ENCODE measurements around the gene NAV2. TPM values are rescaled to one million over a fixed set of nuclear protein-coding genes. Genes with fewer than 3 reads are reported as not detected.

The NAV2 gene
- polyA plus RNA-seq, 1 donor (not counting 4 experiments of a cell fraction or from before 2014, with no cell fraction given): 4.0 TPM

DNA sequence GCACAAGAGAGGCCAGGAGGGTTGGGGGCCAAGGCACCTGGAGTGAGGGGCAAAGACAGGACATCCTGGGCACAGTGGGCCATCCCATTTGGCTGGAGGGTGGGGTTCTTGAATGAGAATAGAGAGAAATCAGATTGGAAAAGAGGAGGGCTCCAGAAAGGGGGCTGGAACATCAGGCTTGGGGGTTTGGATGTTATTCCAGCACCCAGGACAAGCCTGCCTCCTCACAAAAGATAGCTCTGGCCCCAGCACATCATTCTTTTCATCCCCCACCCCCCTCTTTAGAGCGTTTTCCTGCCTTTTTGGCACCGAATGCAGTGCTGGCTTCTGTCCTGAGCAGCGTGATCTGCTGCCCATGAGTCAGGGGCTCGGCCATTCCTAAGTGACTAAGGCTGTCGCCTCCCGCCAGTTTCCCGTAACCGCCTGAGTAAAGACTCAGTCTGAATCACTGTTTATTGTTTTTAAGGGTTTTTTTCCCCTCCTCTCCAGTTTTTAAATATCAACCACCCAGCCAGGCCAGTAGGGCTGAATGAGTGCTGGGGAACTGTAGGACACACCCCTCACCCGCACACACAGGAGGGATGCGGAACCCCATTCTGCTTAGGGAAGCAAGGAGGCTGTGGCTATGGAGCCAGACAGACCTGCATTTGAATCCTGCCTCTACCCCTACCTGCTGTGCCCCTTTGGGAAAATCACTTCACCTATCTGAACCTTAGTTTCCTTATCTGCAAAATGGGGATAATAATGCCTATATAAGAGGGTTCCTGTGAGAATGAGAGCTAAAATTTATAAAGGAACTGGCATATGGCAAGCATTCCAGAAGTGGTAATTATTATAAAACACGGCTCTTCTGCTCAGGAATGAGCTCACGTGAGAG is 32.4 kb upstream of the NAV2 start:
- no peak for TF ChIP-seq EZH2 (IDR thresholded peaks at IDR 0.05; ENCODE audit: low read length)
- TF ChIP-seq, protein P1, sequence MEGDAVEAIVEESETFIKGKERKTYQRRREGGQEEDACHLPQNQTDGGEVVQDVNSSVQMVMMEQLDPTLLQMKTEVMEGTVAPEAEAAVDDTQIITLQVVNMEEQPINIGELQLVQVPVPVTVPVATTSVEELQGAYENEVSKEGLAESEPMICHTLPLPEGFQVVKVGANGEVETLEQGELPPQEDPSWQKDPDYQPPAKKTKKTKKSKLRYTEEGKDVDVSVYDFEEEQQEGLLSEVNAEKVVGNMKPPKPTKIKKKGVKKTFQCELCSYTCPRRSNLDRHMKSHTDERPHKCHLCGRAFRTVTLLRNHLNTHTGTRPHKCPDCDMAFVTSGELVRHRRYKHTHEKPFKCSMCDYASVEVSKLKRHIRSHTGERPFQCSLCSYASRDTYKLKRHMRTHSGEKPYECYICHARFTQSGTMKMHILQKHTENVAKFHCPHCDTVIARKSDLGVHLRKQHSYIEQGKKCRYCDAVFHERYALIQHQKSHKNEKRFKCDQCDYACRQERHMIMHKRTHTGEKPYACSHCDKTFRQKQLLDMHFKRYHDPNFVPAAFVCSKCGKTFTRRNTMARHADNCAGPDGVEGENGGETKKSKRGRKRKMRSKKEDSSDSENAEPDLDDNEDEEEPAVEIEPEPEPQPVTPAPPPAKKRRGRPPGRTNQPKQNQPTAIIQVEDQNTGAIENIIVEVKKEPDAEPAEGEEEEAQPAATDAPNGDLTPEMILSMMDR (optimal IDR thresholded peaks at IDR 0.05 in 1 of 3, IDR thresholded peaks at IDR 0.05 in 1 of 3, conservative IDR thresholded peaks at IDR 0.05 in 1 of 3; ENCODE audit: extremely low read depth in 1 of 3, insufficient read depth in 2 of 3, low read length in 3 of 3): no peak
- FAIRE-seq: no peak
- no peaks in the 10 kb centered on the region for H3K27me3 ChIP-seq (ENCODE audit: control insufficient read depth, extremely low read depth, insufficient read depth, low read length)
- H3K4me3 ChIP-seq (ENCODE audit: control insufficient read depth in 2 of 3, extremely low read depth in 1 of 3, insufficient read depth in 2 of 3, low read depth in 1 of 3, low read length in 3 of 3): no peak overlapping the region
- H4K20me1 ChIP-seq (ENCODE audit: control insufficient read depth, extremely low read depth, insufficient read depth, low read length): no peaks in the 10 kb centered on the region
- no peaks in the 10 kb centered on the region for H3K79me2 ChIP-seq (ENCODE audit: control insufficient read depth, insufficient read depth, low read length)
- H3K9me3 ChIP-seq (ENCODE audit: control insufficient read depth, low read depth, low read length): no peaks in the 10 kb centered on the region
- dilution Hi-C loops (cut with MboI; ENCODE audit: extremely low pct_ligation_motif_present, low sequenced_read_pairs): no loop called here
- peak overlapping the region; percentile 30 for H3K4me2 ChIP-seq (ENCODE audit: control insufficient read depth, extremely low read depth, insufficient read depth, low read depth, low read length)
- no peaks in the 10 kb centered on the region for H3K9me1 ChIP-seq (ENCODE audit: control insufficient read depth, extremely low read depth, insufficient read depth, low read length)
- H2AFZ ChIP-seq (ENCODE audit: control insufficient read depth, low read length): no peak overlapping the region
- H3K4me1 ChIP-seq (ENCODE audit: control insufficient read depth, extremely low read depth, insufficient read depth, low read length): peaks cover 16% of the 10 kb centered on the region
- H3K9ac ChIP-seq (ENCODE audit: control insufficient read depth, extremely low read depth, insufficient read depth, low read length): no peak overlapping the region
- peak overlapping the region; percentile 11 for H3K27ac ChIP-seq (ENCODE audit: control insufficient read depth, insufficient read depth, low read length)
- peak; percentile 26 for DNase-seq (ENCODE audit: low read depth, low spot score)
- no peaks in the 10 kb centered on the region for H3K36me3 ChIP-seq (ENCODE audit: control insufficient read depth in 2 of 2, extremely low read depth in 1 of 2, insufficient read depth in 2 of 2, low read length in 2 of 2)

DNA sequence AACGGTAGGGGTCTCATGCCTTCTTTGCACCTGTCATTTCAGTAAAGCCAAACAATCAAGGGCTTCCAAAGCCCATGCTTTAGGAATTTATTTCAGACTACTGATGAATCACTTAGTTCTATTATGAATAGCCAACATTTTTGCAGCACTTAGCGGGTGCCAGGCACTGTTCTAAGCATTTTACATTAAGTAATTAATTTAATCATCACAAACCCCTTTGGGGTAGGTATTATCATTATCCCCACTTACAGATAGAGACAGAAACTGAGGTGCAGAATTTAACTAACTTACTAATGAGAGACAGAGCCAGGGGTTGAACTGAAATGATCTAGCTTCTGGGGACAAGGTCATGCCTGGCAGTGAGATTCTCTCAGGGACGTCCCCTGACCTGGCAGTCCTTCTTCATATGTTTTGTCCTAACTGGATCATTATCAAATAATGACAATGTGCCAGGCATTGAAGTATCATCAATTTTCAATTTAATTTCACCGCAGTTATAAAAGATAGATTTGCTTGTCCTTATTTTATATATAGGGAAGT is 31.7 kb upstream of the NAV2 start:
- H3K4me1 ChIP-seq (ENCODE audit: control insufficient read depth, extremely low read depth, insufficient read depth, low read length): peaks cover 12% of the 10 kb centered on the region

More for the DNA sequence above, 31.7 kb upstream of the NAV2 start:
- dilution Hi-C loops (cut with MboI; ENCODE audit: extremely low pct_ligation_motif_present, low sequenced_read_pairs): no loop called here
- TF ChIP-seq, protein P1 (optimal IDR thresholded peaks at IDR 0.05 in 1 of 3, IDR thresholded peaks at IDR 0.05 in 1 of 3, conservative IDR thresholded peaks at IDR 0.05 in 1 of 3; ENCODE audit: extremely low read depth in 1 of 3, insufficient read depth in 2 of 3, low read length in 3 of 3): no peak
- no peak for TF ChIP-seq EZH2 (IDR thresholded peaks at IDR 0.05; ENCODE audit: low read length)
- FAIRE-seq: no peak
- Histone ChIP-seq H3K79me2 (ENCODE audit: control insufficient read depth, insufficient read depth, low read length) (no peaks in the 10 kb centered on the region), H3K27ac (ENCODE audit: control insufficient read depth, insufficient read depth, low read length) (no peak overlapping the region), H3K4me2 (ENCODE audit: control insufficient read depth, extremely low read depth, insufficient read depth, low read depth, low read length) (no peak overlapping the region), H2AFZ (ENCODE audit: control insufficient read depth, low read length) (no peak overlapping the region), H3K4me3 (ENCODE audit: control insufficient read depth in 2 of 3, extremely low read depth in 1 of 3, insufficient read depth in 2 of 3, low read depth in 1 of 3, low read length in 3 of 3) (no peak overlapping the region), H3K27me3 (ENCODE audit: control insufficient read depth, extremely low read depth, insufficient read depth, low read length) (no peaks in the 10 kb centered on the region), H3K36me3 (ENCODE audit: control insufficient read depth in 2 of 2, extremely low read depth in 1 of 2, insufficient read depth in 2 of 2, low read length in 2 of 2) (no peaks in the 10 kb centered on the region), H3K9ac (ENCODE audit: control insufficient read depth, extremely low read depth, insufficient read depth, low read length) (no peak overlapping the region), H3K9me3 (ENCODE audit: control insufficient read depth, low read depth, low read length) (no peaks in the 10 kb centered on the region), H4K20me1 (ENCODE audit: control insufficient read depth, extremely low read depth, insufficient read depth, low read length) (no peaks in the 10 kb centered on the region), H3K9me1 (ENCODE audit: control insufficient read depth, extremely low read depth, insufficient read depth, low read length) (no peaks in the 10 kb centered on the region)
- DNase-seq (ENCODE audit: low read depth, low spot score): no peak
